GM21515 (cell line): ENCODE data around the gene TENT4A.
A peak's percentile ranks its signal among the peaks of the same experiment; 100 is the strongest.

Experiments used
- ATAC-seq: cut with Tn5 transposase; IDR thresholded peaks from one replicate; pipeline ENCODE4 v1.9.1; 2021; ENCODE audit not compliant: unreplicated experiment

TENT4A gene

GRCh38 chr5:6700074-6700684 is 13.1 kb upstream of the TENT4A start:
- no peak for ATAC-seq

- ATAC-seq: no peak
Observed at GRCh38 chr5:6700685-6701355, 12.4 kb upstream of the TENT4A start.

- no peak for ATAC-seq
Observed at GRCh38 chr5:6701491-6701890, 11.7 kb upstream of the TENT4A start.

- ATAC-seq: no peak
Observed at GRCh38 chr5:6702633-6703032, 10.6 kb upstream of the TENT4A start.

- no peak for ATAC-seq
Observed at GRCh38 chr5:6703806-6704205, 9.4 kb upstream of the TENT4A start.

- no peak for ATAC-seq
Observed at GRCh38 chr5:6704361-6704851, 8.8 kb upstream of the TENT4A start.

GRCh38 chr5:6705088-6705487 is 8.1 kb upstream of the TENT4A start:
- ATAC-seq: peak; percentile 74

GRCh38 chr5:6705959-6706358 is 7.3 kb upstream of the TENT4A start:
- ATAC-seq: no peak

GRCh38 chr5:6707852-6708251 is 5.4 kb upstream of the TENT4A start:
- ATAC-seq: no peak

GRCh38 chr5:6708814-6709213 is 4.4 kb upstream of the TENT4A start:
- ATAC-seq: no peak

GRCh38 chr5:6710070-6710469 is 3.2 kb upstream of the TENT4A start:
- ATAC-seq: no peak

GRCh38 chr5:6710551-6711318 is 2.5 kb upstream of the TENT4A start:
- ATAC-seq: no peak

- no peak for ATAC-seq
Observed at GRCh38 chr5:6711409-6712141, 1.7 kb upstream of the TENT4A start.

- ATAC-seq: no peak
Observed at GRCh38 chr5:6712142-6712576, 1.1 kb upstream of the TENT4A start.

GRCh38 chr5:6712577-6713273 is 507 bp upstream of the TENT4A start:
- peak; percentile 61 for ATAC-seq

GRCh38 chr5:6714226-6715041 is 1.2 kb downstream of the TENT4A start:
- no peak for ATAC-seq

GRCh38 chr5:6715271-6715670 is 2.0 kb downstream of the TENT4A start:
- ATAC-seq: no peak

- no peak for ATAC-seq
Observed at GRCh38 chr5:6715758-6716628, 2.8 kb downstream of the TENT4A start.

GRCh38 chr5:6716629-6717149 is 3.5 kb downstream of the TENT4A start:
- no peak for ATAC-seq
